Measurements from ENCODE around the gene LIN28B.
A peak's percentile ranks its signal among the peaks of the same experiment; 100 is the strongest.
"Not testable (repeated sequence)": the region's sequence is repeated elsewhere in the genome, so short reads cannot be mapped to it uniquely, and the experiment has no call there.

LIN28B gene

DNA sequence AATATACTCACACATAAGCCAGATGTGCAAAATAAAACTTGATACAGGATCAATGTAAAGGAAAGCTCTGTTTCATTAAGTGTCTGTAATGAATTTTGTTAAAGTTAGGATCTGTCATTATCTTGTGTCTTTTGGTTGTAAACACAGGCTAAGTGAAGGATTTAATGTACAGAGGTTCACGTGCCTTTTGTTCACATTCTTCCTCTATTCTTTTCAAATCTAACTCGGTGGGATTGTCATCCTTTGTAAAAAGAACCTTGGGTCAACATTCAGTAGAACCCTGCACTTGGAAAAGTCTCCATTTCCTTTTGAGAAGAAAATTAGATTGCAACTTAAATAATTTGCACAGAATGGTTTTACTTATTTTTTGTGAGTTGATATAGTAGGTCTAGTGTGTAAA is 7.7 kb upstream of the LIN28B start:
- Histone ChIP-seq H3K27me3 (ENCODE audit: insufficient read depth, low read length) (no peaks in the 10 kb centered on the region), H3K4me1 (ENCODE audit: insufficient read depth, low read length) (peaks cover 31% of the 10 kb centered on the region), H3K36me3 (ENCODE audit: insufficient read depth, low read length) (no peaks in the 10 kb centered on the region), H3K4me3 (ENCODE audit: low read length) (no peak overlapping the region), H2AFZ (ENCODE audit: low read depth, low read length) (no peak overlapping the region), H3K9me3 (ENCODE audit: low read length) (no peaks in the 10 kb centered on the region)

- Histone ChIP-seq H3K27me3 (ENCODE audit: insufficient read depth, low read length) (no peaks in the 10 kb centered on the region), H3K9me3 (ENCODE audit: low read length) (no peaks in the 10 kb centered on the region), H2AFZ (ENCODE audit: low read depth, low read length) (no peak overlapping the region), H3K4me3 (ENCODE audit: low read length) (no peak overlapping the region), H3K36me3 (ENCODE audit: insufficient read depth, low read length) (no peaks in the 10 kb centered on the region), H3K4me1 (ENCODE audit: insufficient read depth, low read length) (peaks cover 44% of the 10 kb centered on the region)
These were observed 5.2 kb upstream of the LIN28B start for GRCh38 chr6:104951677-104952076.

- Histone ChIP-seq H3K4me3 (ENCODE audit: low read length) (peak overlapping the region; percentile 49), H3K4me1 (ENCODE audit: insufficient read depth, low read length) (peaks cover 44% of the 10 kb centered on the region)
These were observed 4.0 kb upstream of the LIN28B start for GRCh38 chr6:104952911-104953399.

DNA sequence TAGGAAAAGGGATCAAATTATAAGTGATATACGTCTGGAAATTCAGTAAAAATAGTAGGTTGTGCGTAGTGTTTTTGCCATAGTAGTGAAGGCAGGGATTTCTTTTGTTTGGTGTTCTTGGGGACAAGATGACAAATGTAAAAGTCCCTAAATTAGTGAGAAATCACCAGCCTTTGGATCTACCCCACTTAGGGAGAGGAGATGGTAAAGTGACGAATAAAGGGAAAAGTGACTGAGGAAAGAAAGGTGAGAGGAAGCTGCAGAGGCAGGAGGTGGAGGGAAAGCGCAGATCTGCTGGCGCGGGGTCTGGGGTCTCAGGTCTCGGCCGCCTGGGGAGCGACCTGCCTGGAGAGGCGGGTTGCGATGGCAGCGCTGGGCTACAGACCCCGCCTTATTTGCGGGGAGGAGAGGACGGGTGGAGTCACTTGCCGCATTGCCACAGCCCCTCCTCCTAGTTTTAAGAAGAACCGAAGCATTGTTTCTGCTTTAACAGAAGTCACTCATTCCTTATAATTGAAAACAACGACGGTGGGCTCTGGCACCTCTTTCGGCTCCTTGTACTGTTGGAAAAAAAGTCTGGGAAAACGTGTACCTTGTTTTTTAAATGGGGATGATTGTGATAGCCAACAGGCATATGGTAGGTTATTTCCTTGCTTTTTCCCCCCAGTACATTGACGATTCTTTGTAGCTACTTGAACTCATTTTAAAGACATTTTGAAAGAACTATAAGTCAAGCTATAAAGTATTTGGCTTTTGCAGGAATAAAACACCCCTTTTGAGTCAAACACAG is 3.3 kb upstream of the LIN28B start:
- H3K9me3 ChIP-seq (ENCODE audit: low read length); H3K27me3 ChIP-seq (ENCODE audit: insufficient read depth, low read length); H3K36me3 ChIP-seq (ENCODE audit: insufficient read depth, low read length): not testable (repeated sequence)
- peak overlapping the region; percentile 49 for H3K4me3 ChIP-seq (ENCODE audit: low read length)
- H3K4me1 ChIP-seq (ENCODE audit: insufficient read depth, low read length): peaks cover 47% of the 10 kb centered on the region
- H2AFZ ChIP-seq (ENCODE audit: low read depth, low read length): peak overlapping the region; percentile 69

More at GRCh38 chr6:104952911-104953399, 4.0 kb upstream of the LIN28B start:
- H2AFZ ChIP-seq (ENCODE audit: low read depth, low read length): peak overlapping the region; percentile 69
- H3K27me3 ChIP-seq (ENCODE audit: insufficient read depth, low read length): no peaks in the 10 kb centered on the region
- no peaks in the 10 kb centered on the region for H3K9me3 ChIP-seq (ENCODE audit: low read length)
- no peaks in the 10 kb centered on the region for H3K36me3 ChIP-seq (ENCODE audit: insufficient read depth, low read length)

GRCh38 chr6:104954190-104954797 is 2.6 kb upstream of the LIN28B start:
- peak overlapping the region; percentile 69 for H2AFZ ChIP-seq (ENCODE audit: low read depth, low read length)

DNA sequence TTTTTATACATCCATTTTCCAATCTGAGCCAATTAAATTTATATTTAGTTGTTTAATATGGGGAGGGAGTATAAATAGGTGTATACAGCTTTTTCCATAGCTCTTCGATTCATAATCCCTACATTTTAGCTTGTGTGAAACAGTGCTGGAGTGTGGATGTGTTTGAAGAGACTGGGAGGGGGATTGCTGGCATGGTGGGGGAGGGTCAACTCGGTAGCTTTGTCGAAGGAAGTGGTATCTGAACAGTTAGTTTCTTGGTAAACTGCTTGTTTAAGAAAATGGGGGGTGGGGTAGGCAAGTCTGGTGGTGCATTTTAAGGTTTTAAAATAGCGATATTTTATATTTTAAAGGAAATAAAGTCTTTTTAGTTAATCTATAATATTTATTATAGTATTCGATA is 1.4 kb upstream of the LIN28B start:
- Histone ChIP-seq H3K36me3 (ENCODE audit: insufficient read depth, low read length) (no peaks in the 10 kb centered on the region), H3K27me3 (ENCODE audit: insufficient read depth, low read length) (no peaks in the 10 kb centered on the region), H2AFZ (ENCODE audit: low read depth, low read length) (no peak overlapping the region), H3K9me3 (ENCODE audit: low read length) (no peaks in the 10 kb centered on the region), H3K4me3 (ENCODE audit: low read length) (peak overlapping the region; percentile 100), H3K4me1 (ENCODE audit: insufficient read depth, low read length) (peaks cover 47% of the 10 kb centered on the region)

More at GRCh38 chr6:104954190-104954797, 2.6 kb upstream of the LIN28B start:
- Histone ChIP-seq H3K4me1 (ENCODE audit: insufficient read depth, low read length) (peaks cover 41% of the 10 kb centered on the region), H3K4me3 (ENCODE audit: low read length) (peak overlapping the region; percentile 49), H3K27me3 (ENCODE audit: insufficient read depth, low read length) (no peaks in the 10 kb centered on the region), H3K36me3 (ENCODE audit: insufficient read depth, low read length) (no peaks in the 10 kb centered on the region), H3K9me3 (ENCODE audit: low read length) (no peaks in the 10 kb centered on the region)

- H3K9me3 ChIP-seq (ENCODE audit: low read length): no peaks in the 10 kb centered on the region
- H3K4me3 ChIP-seq (ENCODE audit: low read length): peak overlapping the region; percentile 100
- H3K4me1 ChIP-seq (ENCODE audit: insufficient read depth, low read length): peaks cover 49% of the 10 kb centered on the region
- H3K36me3 ChIP-seq (ENCODE audit: insufficient read depth, low read length): no peaks in the 10 kb centered on the region
- H2AFZ ChIP-seq (ENCODE audit: low read depth, low read length): no peak overlapping the region
- no peaks in the 10 kb centered on the region for H3K27me3 ChIP-seq (ENCODE audit: insufficient read depth, low read length)
These were observed 778 bp upstream of the LIN28B start for GRCh38 chr6:104955927-104956730.

- peak overlapping the region; percentile 100 for H3K4me3 ChIP-seq (ENCODE audit: low read length)
These were observed 632 bp downstream of the LIN28B start for GRCh38 chr6:104957301-104958177.

GRCh38 chr6:104958178-104959025 is 1.5 kb downstream of the LIN28B start:
- H3K4me1 ChIP-seq (ENCODE audit: insufficient read depth, low read length): peaks cover 40% of the 10 kb centered on the region
- peaks cover 3% of the 10 kb centered on the region for H3K36me3 ChIP-seq (ENCODE audit: insufficient read depth, low read length)
- no peaks in the 10 kb centered on the region for H3K9me3 ChIP-seq (ENCODE audit: low read length)
- peak overlapping the region; percentile 100 for H3K4me3 ChIP-seq (ENCODE audit: low read length)
- no peaks in the 10 kb centered on the region for H3K27me3 ChIP-seq (ENCODE audit: insufficient read depth, low read length)
- H2AFZ ChIP-seq (ENCODE audit: low read depth, low read length): peak overlapping the region; percentile 51

More at GRCh38 chr6:104957301-104958177, 632 bp downstream of the LIN28B start:
- Histone ChIP-seq H3K4me1 (ENCODE audit: insufficient read depth, low read length) (peaks cover 44% of the 10 kb centered on the region), H3K36me3 (ENCODE audit: insufficient read depth, low read length) (peaks cover 3% of the 10 kb centered on the region), H2AFZ (ENCODE audit: low read depth, low read length) (peak overlapping the region; percentile 51), H3K27me3 (ENCODE audit: insufficient read depth, low read length) (no peaks in the 10 kb centered on the region), H3K9me3 (ENCODE audit: low read length) (no peaks in the 10 kb centered on the region)

DNA sequence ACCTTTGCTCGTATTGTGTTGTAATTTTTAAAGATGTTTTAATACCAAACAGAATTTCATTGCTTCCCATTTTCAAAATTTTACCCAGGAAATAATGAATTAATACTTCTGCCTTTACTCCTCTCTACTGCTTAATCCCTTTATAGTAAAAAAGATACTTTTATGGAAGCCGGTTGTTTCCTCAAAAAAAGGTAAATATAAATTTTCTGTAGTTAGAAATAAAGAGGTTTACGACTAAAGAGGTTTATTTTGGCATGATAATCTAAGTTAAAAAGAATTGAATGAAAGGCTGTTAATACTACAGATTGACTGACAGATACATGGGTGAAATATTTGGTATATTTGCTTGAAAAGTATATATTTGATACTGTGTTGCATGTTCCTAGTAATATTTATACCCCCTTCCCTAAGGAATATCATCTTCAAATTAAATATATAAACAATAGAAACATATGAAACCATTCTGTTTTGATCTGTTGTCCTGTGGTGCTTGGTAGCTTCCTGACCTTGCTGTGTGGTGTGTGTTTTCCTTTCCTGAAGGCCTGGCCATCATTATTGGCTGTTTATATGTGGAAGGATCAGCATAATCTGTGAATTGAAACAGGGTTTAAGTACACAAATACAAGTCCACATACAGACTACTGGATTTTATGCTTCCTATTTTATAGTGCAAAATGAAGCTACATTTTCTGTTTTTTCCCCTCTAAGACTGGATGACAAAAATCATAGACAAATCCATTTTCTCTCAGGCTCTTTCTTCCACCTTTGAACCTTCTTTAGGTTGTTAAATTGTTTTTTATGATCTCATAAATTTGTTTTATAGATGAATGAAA is 2.3 kb downstream of the LIN28B start:
- H3K27me3 ChIP-seq (ENCODE audit: insufficient read depth, low read length): no peaks in the 10 kb centered on the region
- peak overlapping the region; percentile 51 for H2AFZ ChIP-seq (ENCODE audit: low read depth, low read length)
- H3K4me3 ChIP-seq (ENCODE audit: low read length): peak overlapping the region; percentile 100
- peaks cover 3% of the 10 kb centered on the region for H3K36me3 ChIP-seq (ENCODE audit: insufficient read depth, low read length)
- no peaks in the 10 kb centered on the region for H3K9me3 ChIP-seq (ENCODE audit: low read length)
- peaks cover 33% of the 10 kb centered on the region for H3K4me1 ChIP-seq (ENCODE audit: insufficient read depth, low read length)

DNA sequence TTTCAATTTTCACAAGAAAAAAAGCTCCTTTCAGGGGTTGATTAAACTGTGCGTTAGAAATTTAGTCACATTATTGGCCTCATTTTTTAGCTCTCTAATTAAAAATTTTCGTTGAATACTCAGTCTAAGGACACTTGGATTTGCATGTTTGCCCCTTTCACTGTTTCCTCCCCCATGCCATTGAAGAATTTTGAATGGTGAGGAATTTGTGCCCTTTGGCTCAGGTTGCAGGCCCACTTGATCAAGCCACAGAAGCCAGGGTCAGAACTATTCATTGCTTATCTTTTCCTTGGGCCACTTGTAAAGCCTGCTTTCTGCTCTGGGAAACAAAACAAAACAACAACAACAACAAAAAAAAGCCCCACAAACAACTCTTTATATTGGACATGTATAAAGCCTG is 12.2 kb downstream of the LIN28B start:
- Histone ChIP-seq H3K27me3 (ENCODE audit: insufficient read depth, low read length) (no peaks in the 10 kb centered on the region), H3K36me3 (ENCODE audit: insufficient read depth, low read length) (no peaks in the 10 kb centered on the region), H3K4me3 (ENCODE audit: low read length) (peak overlapping the region; percentile 32), H3K9me3 (ENCODE audit: low read length) (no peaks in the 10 kb centered on the region), H2AFZ (ENCODE audit: low read depth, low read length) (no peak overlapping the region), H3K4me1 (ENCODE audit: insufficient read depth, low read length) (peaks cover 37% of the 10 kb centered on the region)

Measured in neuron (in vitro differentiated cells).